Lower leg skin (tissue), 3 donors: Measurements from ENCODE around the gene SDK2.

ENCODE experiments used
- POLR2A ChIP-seq, 2 donors: fragments of 450-650 bp; IDR thresholded peaks; one replicate each; pipeline ENCODE4 v1.6.1; 2016 to 2017; ENCODE audit warnings: antibody characterized with exemption in 2 of 2, mild to moderate bottlenecking in 1 of 2, moderate library complexity in 1 of 2
- TF ChIP-seq, protein P1 (sequence below), 3 donors: fragments of 450-650 bp; IDR thresholded peaks; one replicate each; pipeline ENCODE4 v1.5.1; 2016; ENCODE audit warnings: antibody characterized with exemption in 3 of 3, mild to moderate bottlenecking in 3 of 3, moderate library complexity in 2 of 3

DNA sequence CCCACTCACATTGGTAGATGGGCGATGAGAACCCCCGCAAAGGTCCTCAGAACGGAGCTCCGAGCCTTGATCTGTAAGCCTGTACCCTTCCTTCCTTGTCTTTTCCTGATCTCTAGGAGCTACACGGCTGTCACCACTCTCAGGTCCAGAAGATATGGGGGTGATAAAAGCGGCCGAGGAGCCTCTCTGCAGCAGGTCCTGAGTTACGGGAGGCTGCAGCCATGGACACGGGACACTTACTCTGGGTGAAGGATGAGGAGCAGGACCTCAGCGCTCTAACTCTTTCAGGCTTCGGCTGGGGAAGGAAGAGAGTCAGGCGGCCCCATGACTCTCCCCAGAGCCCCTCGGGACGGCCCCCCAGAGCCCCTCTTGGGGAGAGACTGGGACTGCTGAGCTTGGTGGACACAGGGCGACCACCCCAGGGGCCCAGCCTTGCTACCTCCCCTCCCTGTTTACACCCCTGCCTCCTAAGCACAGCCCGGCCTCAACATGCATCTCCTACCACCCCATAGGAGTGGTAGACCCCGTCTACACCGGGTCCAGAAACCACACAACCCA, 74.4 kb downstream of the SDK2 start:
- TF ChIP-seq, protein P1, sequence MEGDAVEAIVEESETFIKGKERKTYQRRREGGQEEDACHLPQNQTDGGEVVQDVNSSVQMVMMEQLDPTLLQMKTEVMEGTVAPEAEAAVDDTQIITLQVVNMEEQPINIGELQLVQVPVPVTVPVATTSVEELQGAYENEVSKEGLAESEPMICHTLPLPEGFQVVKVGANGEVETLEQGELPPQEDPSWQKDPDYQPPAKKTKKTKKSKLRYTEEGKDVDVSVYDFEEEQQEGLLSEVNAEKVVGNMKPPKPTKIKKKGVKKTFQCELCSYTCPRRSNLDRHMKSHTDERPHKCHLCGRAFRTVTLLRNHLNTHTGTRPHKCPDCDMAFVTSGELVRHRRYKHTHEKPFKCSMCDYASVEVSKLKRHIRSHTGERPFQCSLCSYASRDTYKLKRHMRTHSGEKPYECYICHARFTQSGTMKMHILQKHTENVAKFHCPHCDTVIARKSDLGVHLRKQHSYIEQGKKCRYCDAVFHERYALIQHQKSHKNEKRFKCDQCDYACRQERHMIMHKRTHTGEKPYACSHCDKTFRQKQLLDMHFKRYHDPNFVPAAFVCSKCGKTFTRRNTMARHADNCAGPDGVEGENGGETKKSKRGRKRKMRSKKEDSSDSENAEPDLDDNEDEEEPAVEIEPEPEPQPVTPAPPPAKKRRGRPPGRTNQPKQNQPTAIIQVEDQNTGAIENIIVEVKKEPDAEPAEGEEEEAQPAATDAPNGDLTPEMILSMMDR (IDR thresholded peaks at IDR 0.05), result no peak
- no peak for TF ChIP-seq POLR2A (IDR thresholded peaks at IDR 0.05)
